OCI-LY7 (cell line): Measurements from ENCODE around the gene GAS7. TPM values are rescaled to one million over a fixed set of nuclear protein-coding genes. Genes with fewer than 3 reads are reported as not detected.

Experiments used
- BruUV-seq: library from RNA; stranded (reverse); fragments of 400-500 nt; replicated peaks from 2 replicates; lab custom pipeline; 2021; lab: Mats Ljungman, UMichigan
- CTCF ChIA-PET: fragments of 300-600 bp; sonication (Branson Sonifier 250); formaldehyde crosslinking; loops from one replicate; lab custom pipeline; 2022; ENCODE audit warnings: antibody characterized with exemption; ENCODE audit not compliant: unreplicated experiment; lab: Charles Lee
- POLR2A ChIA-PET: fragments of 300-600 bp; sonication (Branson Sonifier 250); formaldehyde crosslinking; loops from one replicate; lab custom pipeline; 2022; ENCODE audit warnings: antibody characterized with exemption; lab: Charles Lee
- DNase-seq: peaks from one replicate; pipeline ENCODE4 v3.0.0-alpha.2; 2015; ENCODE audit warnings: low spot score
- H2AFZ ChIP-seq: fragments of 200-600 bp; sonication (generic), shearing (Covaris generic); 2 replicates; pipeline ENCODE4 v1.6.1; 2014; ENCODE audit warnings: mild to moderate bottlenecking, antibody characterized with exemption, low read length, moderate library complexity
- H3K27ac ChIP-seq: fragments of 200-600 bp; sonication (generic); 2 replicates; pipeline ENCODE4 v1.5.1; 2014; ENCODE audit warnings: mixed run types, low read depth, mild to moderate bottlenecking, moderate library complexity, low read length, inconsistent platforms; ENCODE audit not compliant: poor library complexity, severe bottlenecking
- H3K36me3 ChIP-seq: fragments of 200-600 bp; sonication (generic); 2 replicates; pipeline ENCODE4 v1.6.1; 2014; ENCODE audit warnings: mild to moderate bottlenecking, antibody characterized with exemption, low read length, moderate library complexity, mixed read lengths; ENCODE audit not compliant: insufficient read depth
- H3K4me1 ChIP-seq: fragments of 200-600 bp; sonication (generic); 2 replicates; pipeline ENCODE4 v1.5.1; 2014; ENCODE audit warnings: mild to moderate bottlenecking, low read length; ENCODE audit not compliant: insufficient read depth, poor library complexity, severe bottlenecking
- H3K4me2 ChIP-seq: fragments of 200-600 bp; sonication (generic); 2 replicates; pipeline ENCODE4 v1.6.1; 2014; ENCODE audit warnings: mild to moderate bottlenecking, low read length
- H3K4me3 ChIP-seq: fragments of 200-600 bp; sonication (generic); 2 replicates; pipeline ENCODE4 v1.5.1; 2014; ENCODE audit warnings: mild to moderate bottlenecking, low read depth, low read length; ENCODE audit not compliant: poor library complexity, severe bottlenecking
- H3K79me2 ChIP-seq: fragments of 200-600 bp; sonication (generic); 2 replicates; pipeline ENCODE4 v1.6.1; 2016; ENCODE audit warnings: low read depth, mild to moderate bottlenecking, low read length, moderate library complexity, mixed read lengths; ENCODE audit not compliant: insufficient read depth
- H3K9me2 ChIP-seq: fragments of 200-600 bp; sonication (generic); 2 replicates; pipeline ENCODE4 v1.6.1; 2016; ENCODE audit warnings: mild to moderate bottlenecking, low read length, mixed read lengths; ENCODE audit not compliant: insufficient read depth
- H3K9me3 ChIP-seq: fragments of 200-600 bp; sonication (generic); 2 replicates; pipeline ENCODE4 v1.6.1; 2014; ENCODE audit warnings: mild to moderate bottlenecking, mixed run types, low read length, mixed read lengths
- H4K20me1 ChIP-seq: fragments of 200-600 bp; sonication (generic); 2 replicates; pipeline ENCODE4 v1.6.1; 2014; ENCODE audit warnings: mild to moderate bottlenecking, antibody characterized with exemption, low read length, moderate library complexity, mixed read lengths; ENCODE audit not compliant: insufficient read depth
- CTCF ChIP-seq: fragments of 200-600 bp; sonication (generic); conservative IDR thresholded peaks from 2 replicates; pipeline ENCODE4 v1.5.1; 2014; ENCODE audit warnings: mild to moderate bottlenecking, antibody characterized with exemption, low read length, moderate library complexity, mixed read lengths
- EZH2phosphoT487 ChIP-seq: fragments of 200-600 bp; sonication (generic); IDR thresholded peaks from 2 replicates; pipeline ENCODE4 v1.6.1; 2018; ENCODE audit warnings: low read depth, borderline replicate concordance, mild to moderate bottlenecking, mixed run types, antibody characterized with exemption, low read length, moderate library complexity, mixed read lengths
- intact Hi-C: fragments of 100-400 bp; cut with micrococcal nuclease; formaldehyde crosslinking; loops from one replicate; pipeline ENCODE4 v1.10.0; 2022; ENCODE audit not compliant: unreplicated experiment
- total RNA-seq, 2 experiments: library from RNA; depleted of rRNA in 1 of 2; stranded (reverse); fragments of >200 nt in 1 of 2; shearing (Covaris generic) in 1 of 2; gene quantifications; 2 replicates each; pipeline ENCODE4 v1.2.3, GENCODE V29; 2014 to 2022

GAS7 gene
- total RNA-seq, 2 experiments from 2014 or later: 1.5 TPM; not detected in 1

GRCh38 chr17:10234033-10234432, 35.6 kb upstream of the GAS7 start:
- no peak for TF ChIP-seq EZH2phosphoT487
- no peak for TF ChIP-seq CTCF
- POLR2A ChIA-PET: no interaction called here
- H2AFZ ChIP-seq: no peak overlapping the region
- CTCF ChIA-PET: no interaction called here
- H3K4me3 ChIP-seq: no peak overlapping the region
- no peaks in the 10 kb centered on the region for H4K20me1 ChIP-seq
- H3K4me1 ChIP-seq: no peaks in the 10 kb centered on the region
- H3K36me3 ChIP-seq: no peaks in the 10 kb centered on the region
- DNase-seq: no peak
- H3K4me2 ChIP-seq: no peak overlapping the region
- intact Hi-C loops: no loop called here
- no peaks in the 10 kb centered on the region for H3K79me2 ChIP-seq
- BruUV-seq: no TSS peak
- no peak overlapping the region for H3K27ac ChIP-seq
- no peaks in the 10 kb centered on the region for H3K9me3 ChIP-seq
- H3K9me2 ChIP-seq: no peaks in the 10 kb centered on the region

GRCh38 chr17:10233161-10233560, 34.8 kb upstream of the GAS7 start:
- ChIA-PET POLR2A (no interaction called here), CTCF (no interaction called here)
- H3K9me3 ChIP-seq: no peaks in the 10 kb centered on the region

More at GRCh38 chr17:10233161-10233560, 34.8 kb upstream of the GAS7 start:
- no peak overlapping the region for H3K4me3 ChIP-seq
- no TSS peak for BruUV-seq
- no peaks in the 10 kb centered on the region for H3K4me1 ChIP-seq
- no peak overlapping the region for H2AFZ ChIP-seq
- H3K36me3 ChIP-seq: no peaks in the 10 kb centered on the region
- intact Hi-C loops: no loop called here
- no peak overlapping the region for H3K4me2 ChIP-seq
- H3K79me2 ChIP-seq: no peaks in the 10 kb centered on the region
- no peak overlapping the region for H3K27ac ChIP-seq
- no peaks in the 10 kb centered on the region for H4K20me1 ChIP-seq
- TF ChIP-seq CTCF (no peak), EZH2phosphoT487 (no peak)
- DNase-seq: no peak
- no peaks in the 10 kb centered on the region for H3K9me2 ChIP-seq
